ENCODE results near the gene MPRIP.

The MPRIP gene

GRCh38 chr17:17087424-17088015 lies 45.3 kb downstream of the MPRIP start:
- DNase-seq (ENCODE audit: low read depth in 2 of 2), result no peak

DNA sequence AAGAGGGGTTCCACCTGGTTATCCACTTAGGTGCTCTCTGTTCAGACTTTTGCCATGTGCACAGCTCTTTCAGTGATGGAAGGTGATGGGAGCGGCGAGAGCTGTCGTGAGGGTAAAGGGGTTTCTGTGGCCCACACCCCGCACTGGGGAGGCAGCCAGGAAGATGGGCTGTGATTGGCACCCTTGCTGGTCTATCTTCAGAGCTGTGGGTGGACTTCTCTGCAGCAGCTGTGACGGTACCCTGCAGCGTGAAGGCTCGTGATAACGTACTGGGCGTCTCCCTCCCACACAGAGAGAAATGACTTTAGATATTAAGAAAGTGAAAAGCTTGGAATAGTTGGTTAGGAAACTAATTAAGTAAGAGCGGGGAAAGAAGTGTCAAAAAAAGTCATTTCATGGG lies 45.8 kb downstream of the MPRIP start:
- DNase-seq (ENCODE audit: low read depth in 2 of 2), result no peak

GRCh38 chr17:17088541-17089525 lies 46.6 kb downstream of the MPRIP start:
- no peak for DNase-seq (ENCODE audit: low read depth in 2 of 2)

DNA sequence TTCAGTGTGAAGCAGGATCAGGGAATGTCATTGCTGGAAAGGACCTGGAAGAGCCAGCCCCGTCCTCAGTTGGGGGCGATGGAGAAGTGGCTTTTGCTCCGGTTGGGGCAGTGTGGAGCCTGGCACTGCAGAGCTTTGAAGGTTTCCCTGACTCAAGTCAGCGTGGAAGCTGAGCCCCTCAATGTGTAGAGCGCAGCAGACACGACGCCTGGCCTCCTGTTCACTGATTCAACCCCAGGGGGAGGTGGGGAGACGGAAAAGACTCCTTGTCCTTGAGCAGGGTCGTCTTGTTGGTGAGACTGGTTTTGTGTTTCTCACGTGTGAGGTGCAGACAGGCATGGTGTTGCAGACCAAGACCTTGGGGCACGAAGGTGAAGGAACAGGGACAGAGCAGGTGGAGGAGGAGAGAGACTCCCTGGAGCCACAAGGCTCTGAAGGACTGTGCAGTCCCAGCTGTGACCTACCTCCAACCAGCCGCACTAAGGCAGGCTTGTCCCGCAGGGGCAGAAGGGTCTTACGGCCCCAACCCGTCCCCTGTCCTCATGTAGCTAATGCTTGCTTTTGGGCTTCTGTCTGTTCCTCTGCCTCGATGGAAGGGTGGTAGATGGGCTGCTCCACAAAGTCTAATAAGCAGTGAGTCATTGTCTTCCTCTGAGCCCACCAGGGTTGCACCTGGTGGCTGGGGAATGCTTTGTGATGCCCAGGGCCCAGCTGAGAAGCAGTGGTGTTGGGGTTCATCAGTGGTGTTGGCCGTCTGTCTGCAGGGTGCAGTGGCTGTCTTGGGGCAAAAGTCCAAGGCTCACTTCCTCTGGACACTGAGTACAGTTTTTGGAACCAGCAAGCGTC lies 47.8 kb downstream of the MPRIP start:
- DNase-seq (ENCODE audit: low read depth in 2 of 2), result no peak

DNA sequence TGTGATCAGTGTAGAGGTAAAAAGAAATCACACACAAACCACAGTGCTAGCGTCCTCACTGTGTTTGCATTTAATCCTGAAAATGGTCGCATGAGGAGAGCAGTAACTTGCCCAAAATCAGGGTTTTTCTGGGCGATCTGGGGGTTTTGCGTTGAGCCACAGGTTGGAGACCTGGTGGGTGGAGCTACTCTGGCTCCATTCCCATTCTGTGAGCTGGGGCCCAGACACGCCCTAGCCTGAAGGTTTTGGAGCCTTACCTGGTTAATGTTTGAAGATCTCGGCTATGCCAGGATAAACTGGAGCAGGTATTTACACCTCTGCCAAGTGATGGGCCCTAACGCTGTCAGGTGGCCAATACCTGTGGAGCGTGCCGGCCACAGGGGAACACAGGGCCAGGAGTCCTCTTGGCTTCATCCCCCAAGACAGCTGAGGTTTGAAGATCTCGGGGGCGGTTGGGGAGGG lies 48.4 kb downstream of the MPRIP start:
- no peak for DNase-seq (ENCODE audit: low read depth in 2 of 2)

- DNase-seq (ENCODE audit: low read depth in 2 of 2), result no peak
Measured at GRCh38 chr17:17091276-17091675, 49.0 kb downstream of the MPRIP start.

GRCh38 chr17:17091856-17092756 lies 49.8 kb downstream of the MPRIP start:
- DNase-seq (ENCODE audit: low read depth in 2 of 2), result no peak

DNA sequence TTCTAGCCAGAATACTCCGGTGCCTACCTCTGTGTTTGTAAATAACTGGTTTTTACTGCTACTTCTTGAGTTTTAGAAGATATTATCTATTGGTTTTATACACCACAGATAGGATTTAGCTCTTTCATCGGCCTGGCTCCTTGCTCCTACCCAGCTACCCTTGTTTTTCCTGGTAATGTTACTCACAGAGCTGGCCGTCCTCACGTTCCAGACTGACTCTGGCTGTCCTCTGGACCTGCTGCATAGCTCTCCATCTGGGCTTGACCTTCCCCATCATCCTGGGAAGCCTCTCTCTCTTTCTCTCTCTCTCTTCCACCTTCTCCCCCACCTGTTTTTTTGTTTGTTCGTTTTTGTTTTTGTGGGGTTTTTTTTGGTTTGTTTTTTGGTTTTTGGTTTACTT lies 51.5 kb downstream of the MPRIP start:
- no peak for DNase-seq (ENCODE audit: low read depth in 2 of 2)

GRCh38 chr17:17096438-17097178 lies 54.4 kb downstream of the MPRIP start:
- DNase-seq (ENCODE audit: low read depth in 2 of 2), result no peak

GRCh38 chr17:17097763-17098345 lies 55.6 kb downstream of the MPRIP start:
- DNase-seq (ENCODE audit: low read depth in 2 of 2), result no peak

GRCh38 chr17:17098551-17099179 lies 56.4 kb downstream of the MPRIP start:
- DNase-seq (ENCODE audit: low read depth in 2 of 2), result no peak

DNA sequence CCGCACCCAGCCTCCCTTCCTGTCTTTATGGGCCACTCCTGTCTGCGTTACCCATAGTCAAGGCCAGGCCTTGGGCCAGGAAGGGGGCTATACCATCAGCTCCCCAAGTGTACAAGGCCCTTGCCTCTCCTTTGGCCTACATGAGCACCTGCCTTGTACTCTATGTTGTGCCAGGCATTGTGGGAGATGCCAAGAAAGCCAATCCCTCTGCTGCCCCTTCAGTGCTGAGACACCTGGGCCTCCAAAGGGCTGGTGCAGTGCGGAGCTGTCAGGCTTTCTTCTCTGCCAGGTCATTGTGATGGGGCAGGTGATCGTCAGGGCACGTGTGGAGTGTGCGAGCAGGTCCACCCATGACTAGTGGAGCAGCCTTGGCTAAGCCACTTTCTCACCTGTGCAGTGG lies 59.9 kb downstream of the MPRIP start:
- no peak for DNase-seq (ENCODE audit: low read depth in 2 of 2)

GRCh38 chr17:17103160-17103559 lies 60.9 kb downstream of the MPRIP start:
- DNase-seq (ENCODE audit: low read depth in 2 of 2), result no peak

GRCh38 chr17:17104036-17104435 lies 61.8 kb downstream of the MPRIP start:
- DNase-seq (ENCODE audit: low read depth in 2 of 2), result no peak

GRCh38 chr17:17104494-17104893 lies 62.2 kb downstream of the MPRIP start:
- no peak for DNase-seq (ENCODE audit: low read depth in 2 of 2)

DNA sequence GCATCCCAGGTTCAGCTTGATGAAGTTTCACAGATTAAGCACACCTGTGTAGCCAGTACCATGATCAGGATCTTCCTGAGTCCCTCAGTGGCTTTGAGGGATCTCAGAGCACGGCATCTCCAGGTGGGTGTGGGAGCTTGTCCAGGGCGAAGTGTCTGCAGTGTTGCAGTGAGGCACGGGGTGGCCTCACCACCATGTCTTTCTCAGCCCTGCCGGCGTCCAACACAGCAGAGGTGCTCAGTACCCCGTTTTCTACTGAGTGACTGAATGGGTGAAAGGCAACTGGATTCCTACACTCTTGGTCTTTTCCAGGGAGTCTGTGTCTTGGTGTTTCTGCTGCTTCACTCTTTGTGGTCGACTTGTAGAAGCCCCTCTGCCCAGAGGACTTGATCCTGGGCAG lies 63.7 kb downstream of the MPRIP start:
- no peak for DNase-seq (ENCODE audit: low read depth in 2 of 2)

- no peak for DNase-seq (ENCODE audit: low read depth in 2 of 2)
Measured at GRCh38 chr17:17106756-17107155, 64.5 kb downstream of the MPRIP start.

DNA sequence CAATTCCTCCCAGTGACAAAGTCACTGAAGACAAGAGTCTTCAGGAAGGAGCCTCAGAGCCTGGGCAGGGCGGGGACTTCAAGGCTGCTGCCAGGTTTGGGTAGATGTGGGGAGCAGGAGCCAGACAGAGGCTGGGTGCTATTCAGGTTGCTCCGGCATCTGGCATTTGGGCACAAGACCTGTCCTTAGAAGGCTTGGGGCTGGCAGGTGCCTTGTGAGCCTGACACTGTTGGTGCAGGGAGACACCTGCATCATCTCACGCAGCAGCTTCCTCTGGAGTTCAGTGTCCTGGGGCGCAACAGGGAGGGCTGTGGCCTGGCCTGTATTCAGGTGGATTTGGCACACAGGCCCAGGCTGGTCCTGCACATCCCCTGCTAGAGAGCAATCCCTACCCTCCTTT lies 65.0 kb downstream of the MPRIP start:
- no peak for DNase-seq (ENCODE audit: low read depth in 2 of 2)

DNA sequence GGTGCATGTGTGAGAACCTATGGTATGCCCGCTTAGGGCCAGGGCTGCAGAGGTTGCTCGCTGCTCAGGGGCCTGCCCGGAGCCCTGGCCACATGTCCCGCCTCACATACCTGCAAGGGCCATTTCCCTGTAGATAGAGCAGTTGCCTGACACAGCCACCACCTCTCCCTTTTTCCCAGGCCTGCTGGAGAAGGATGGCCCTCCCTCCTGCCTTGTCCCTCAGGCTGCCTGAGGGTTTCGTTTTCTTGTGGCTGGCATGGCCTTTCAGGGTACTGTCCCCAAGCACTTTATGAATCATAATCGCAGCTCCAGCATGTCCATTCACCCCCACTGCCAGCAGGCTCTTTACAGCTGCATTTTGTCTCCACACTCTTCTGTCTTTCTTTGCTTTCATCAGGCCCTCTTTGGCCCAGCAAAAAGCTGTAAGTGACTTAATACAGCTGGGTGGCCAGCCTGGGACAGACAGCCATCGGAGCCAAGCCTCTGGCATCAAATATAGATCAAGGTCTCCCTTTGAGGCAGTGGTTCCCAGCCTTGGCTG lies 65.7 kb downstream of the MPRIP start:
- DNase-seq (ENCODE audit: low read depth in 2 of 2), result no peak

Data from stimulated activated CD4-positive, alpha-beta T cell treated with anti-CD3 and anti-CD28 coated beads, Interleukin-12 subunit alpha, Interleukin-12 subunit beta, amount 100 ng/mL, for 24 hours (primary cell).